Measurements from ENCODE around the gene CHCHD6.

DNA sequence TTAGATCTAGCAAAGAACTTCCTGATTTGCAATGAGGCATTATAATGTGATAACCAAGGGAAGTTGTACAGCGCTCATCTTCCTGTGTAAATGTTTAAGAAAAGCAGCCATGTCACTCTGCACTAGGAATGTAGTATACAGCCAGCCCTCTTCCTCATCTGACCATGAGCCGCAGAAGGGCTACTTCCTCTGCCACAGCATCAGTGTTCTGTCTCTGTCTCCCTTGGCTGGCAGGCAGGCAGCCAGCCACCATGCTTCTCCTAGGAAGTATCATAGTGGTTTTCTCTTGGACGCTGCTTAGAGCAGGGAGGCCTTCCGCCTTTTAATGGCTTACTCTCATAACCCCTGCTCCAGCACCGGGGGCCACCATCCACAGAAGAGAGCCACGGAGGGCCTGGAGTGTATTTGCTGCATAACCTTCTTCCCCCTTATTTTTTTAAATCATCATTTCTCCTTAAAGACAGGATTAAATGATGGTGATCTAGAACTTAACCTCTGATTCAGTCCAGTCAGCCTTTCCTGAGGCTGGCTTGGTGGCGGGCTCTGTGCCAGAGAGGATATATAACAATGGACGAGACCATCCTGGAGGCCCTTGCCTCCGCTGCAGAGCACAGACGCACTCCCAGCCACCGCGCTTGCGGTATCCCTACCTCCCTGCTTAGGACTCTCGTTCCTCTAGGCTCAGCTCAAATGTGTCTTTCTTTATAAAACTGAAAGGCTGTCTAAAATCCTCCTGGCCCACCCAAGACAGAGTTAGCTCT is 221.6 kb downstream of the CHCHD6 start:
- TF ChIP-seq, protein P1, sequence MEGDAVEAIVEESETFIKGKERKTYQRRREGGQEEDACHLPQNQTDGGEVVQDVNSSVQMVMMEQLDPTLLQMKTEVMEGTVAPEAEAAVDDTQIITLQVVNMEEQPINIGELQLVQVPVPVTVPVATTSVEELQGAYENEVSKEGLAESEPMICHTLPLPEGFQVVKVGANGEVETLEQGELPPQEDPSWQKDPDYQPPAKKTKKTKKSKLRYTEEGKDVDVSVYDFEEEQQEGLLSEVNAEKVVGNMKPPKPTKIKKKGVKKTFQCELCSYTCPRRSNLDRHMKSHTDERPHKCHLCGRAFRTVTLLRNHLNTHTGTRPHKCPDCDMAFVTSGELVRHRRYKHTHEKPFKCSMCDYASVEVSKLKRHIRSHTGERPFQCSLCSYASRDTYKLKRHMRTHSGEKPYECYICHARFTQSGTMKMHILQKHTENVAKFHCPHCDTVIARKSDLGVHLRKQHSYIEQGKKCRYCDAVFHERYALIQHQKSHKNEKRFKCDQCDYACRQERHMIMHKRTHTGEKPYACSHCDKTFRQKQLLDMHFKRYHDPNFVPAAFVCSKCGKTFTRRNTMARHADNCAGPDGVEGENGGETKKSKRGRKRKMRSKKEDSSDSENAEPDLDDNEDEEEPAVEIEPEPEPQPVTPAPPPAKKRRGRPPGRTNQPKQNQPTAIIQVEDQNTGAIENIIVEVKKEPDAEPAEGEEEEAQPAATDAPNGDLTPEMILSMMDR (conservative IDR thresholded peaks at IDR 0.05 in 1 of 2, IDR thresholded peaks at IDR 0.05 in 1 of 2; ENCODE audit: extremely low read depth in 1 of 2, insufficient read depth in 1 of 2, low read depth in 1 of 2, low read length in 2 of 2): no peak
- TF ChIP-seq EZH2 (IDR thresholded peaks at IDR 0.05; ENCODE audit: borderline replicate concordance, low read length): no peak

Data from mammary epithelial cell (primary cell).